ENCODE results near the gene SH3BP4.

GRCh38 chr2:234976479-234977227 is 24.8 kb downstream of the SH3BP4 start:
- TF ChIP-seq POLR2AphosphoS5 (IDR thresholded peaks at IDR 0.05; ENCODE audit: low read depth, low read length) (no peak), POLR2A (IDR thresholded peaks at IDR 0.05; ENCODE audit: low read depth, low read length) (no peak), SPI1 (IDR thresholded peaks at IDR 0.05; ENCODE audit: low read depth, low read length) (no peak), TAF1 (IDR thresholded peaks at IDR 0.05; ENCODE audit: low read depth, low read length) (no peak)
